Activated CD8-positive, alpha-beta memory T cell treated with anti-CD3 and anti-CD28 coated beads, Interleukin-2, amount 50 U/mL, for 24 hours (primary cell): ENCODE measurements around the gene SHC3.
"Not testable (repeated sequence)": the region's sequence is repeated elsewhere in the genome, so short reads cannot be mapped to it uniquely, and the experiment has no call there.

Source experiments
- DNase-seq: peaks from one replicate; pipeline ENCODE4 v3.0.0-alpha.2; 2020; ENCODE audit errors: extremely low read depth

Gene SHC3, protein sequence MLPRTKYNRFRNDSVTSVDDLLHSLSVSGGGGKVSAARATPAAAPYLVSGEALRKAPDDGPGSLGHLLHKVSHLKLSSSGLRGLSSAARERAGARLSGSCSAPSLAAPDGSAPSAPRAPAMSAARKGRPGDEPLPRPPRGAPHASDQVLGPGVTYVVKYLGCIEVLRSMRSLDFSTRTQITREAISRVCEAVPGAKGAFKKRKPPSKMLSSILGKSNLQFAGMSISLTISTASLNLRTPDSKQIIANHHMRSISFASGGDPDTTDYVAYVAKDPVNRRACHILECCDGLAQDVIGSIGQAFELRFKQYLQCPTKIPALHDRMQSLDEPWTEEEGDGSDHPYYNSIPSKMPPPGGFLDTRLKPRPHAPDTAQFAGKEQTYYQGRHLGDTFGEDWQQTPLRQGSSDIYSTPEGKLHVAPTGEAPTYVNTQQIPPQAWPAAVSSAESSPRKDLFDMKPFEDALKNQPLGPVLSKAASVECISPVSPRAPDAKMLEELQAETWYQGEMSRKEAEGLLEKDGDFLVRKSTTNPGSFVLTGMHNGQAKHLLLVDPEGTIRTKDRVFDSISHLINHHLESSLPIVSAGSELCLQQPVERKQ

DNA sequence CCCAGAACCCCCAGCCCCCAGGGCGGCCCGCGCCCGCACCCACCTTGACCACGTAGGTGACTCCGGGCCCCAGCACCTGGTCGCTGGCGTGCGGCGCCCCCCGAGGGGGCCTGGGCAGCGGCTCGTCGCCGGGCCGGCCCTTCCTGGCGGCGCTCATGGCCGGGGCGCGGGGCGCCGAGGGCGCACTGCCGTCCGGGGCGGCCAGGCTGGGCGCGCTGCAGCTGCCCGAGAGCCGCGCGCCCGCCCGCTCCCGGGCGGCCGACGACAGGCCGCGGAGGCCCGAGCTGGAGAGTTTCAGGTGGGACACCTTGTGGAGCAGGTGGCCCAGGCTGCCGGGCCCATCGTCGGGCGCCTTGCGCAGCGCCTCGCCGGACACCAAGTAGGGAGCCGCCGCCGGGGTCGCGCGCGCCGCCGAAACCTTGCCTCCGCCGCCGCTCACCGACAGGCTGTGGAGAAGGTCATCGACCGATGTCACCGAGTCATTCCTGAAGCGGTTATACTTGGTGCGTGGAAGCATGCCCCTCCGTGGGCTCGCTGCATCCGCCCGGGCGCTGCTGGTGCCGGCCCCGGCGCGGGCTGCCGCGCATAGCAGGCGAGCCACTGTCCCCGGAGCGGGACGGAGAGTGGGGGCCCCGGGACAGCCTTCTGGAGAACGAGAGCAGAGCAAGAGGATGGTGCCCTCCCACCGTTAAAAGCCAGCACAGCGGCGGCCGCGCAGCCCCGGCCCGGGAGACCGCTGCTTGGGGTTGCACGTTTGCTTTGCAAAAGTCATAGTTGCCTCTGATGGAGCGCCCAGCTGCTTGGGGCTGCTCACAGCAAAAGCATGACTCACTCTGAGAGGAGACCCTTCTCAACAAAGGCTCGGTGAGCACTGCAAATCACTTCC, at the start of gene SHC3:
Gene SHC3, minus strand, starts transcription at position 875 of the 886 bp plus-strand sequence. Its CDS starts 358 bp downstream, at position 517.
- DNase-seq = no peak

DNA sequence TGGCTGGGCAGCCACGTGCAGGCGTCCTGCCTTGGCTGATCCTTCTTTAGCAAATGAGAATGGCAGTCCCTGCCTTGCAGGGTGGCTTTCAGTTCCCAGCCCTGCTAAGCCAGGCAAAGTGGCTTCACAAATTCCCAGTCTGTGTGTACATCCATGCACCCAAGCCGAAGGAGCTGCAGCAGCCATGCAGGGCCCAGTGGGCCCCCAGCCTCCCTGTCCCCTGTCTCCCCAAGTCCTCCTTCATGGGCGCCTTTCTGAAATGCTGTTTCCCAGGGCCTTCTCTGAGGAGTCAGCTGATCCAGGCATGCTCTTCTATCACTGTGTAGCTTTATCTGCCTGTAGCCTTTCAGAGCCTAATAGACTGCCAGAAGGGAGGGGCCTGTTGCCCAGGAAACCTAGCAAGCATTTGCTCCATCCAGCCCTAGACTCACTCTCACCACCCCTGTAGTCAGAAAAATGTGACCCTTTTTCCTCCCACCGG, 47.4 kb upstream of the SHC3 start:
- DNase-seq = no peak

DNA sequence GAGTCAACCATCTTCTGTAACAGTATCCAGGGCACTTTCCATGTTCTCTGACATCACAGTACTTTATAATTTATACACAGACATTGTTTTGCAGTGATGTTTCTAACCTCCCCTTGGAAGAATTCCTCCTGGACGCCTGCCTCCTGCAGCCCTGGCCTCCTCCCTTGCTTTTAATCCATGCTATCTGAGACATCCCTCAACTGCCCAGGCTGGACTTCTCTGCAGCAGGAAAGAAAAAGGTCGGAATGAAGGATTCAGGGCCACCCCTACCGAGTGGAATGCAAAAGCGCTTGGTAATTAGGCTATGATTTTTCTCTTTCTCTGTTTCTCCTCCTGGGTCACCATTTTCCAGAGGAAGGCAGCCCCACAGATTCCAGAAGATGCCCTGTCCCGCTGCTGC, 47.0 kb upstream of the SHC3 start:
- DNase-seq = no peak

DNA sequence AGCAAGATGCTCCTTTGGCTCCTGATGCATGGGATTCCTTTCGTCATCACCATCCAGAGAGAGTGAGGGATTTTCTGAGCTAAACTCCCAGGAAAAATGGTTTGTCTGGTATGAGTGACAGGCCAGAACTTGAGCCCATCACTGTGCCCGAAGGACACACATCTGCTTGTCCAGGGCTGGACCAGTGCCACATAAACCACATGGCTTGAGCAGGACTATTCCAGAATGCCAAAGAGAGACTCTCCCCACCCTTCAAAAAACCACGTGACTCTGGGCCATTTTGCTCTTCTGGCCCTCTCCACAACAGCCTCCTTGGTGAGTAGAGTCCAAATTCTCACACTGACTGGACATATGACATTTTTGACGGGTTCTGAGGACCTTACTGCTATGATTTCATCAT, 46.4 kb upstream of the SHC3 start:
- no peak for DNase-seq

DNA sequence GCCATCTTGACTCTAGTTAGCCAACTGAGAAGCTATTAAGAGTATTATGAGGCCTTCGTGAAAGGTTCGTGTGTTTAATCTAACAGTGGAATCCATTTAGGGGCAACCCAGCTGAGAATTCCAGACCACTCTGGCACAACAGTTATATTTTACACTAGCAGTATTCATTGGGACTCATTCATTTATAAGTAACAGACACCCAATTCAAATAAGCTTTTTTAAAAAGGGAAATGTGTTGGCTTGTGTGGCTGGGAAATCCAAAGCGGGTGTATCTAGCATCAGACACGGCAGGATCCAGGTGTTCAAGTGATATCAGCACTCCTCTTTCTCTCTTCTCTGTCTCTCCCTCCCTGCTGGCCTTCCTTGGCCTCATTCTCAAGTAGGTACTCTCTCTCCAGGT, 46.0 kb upstream of the SHC3 start:
- no peak for DNase-seq

DNA sequence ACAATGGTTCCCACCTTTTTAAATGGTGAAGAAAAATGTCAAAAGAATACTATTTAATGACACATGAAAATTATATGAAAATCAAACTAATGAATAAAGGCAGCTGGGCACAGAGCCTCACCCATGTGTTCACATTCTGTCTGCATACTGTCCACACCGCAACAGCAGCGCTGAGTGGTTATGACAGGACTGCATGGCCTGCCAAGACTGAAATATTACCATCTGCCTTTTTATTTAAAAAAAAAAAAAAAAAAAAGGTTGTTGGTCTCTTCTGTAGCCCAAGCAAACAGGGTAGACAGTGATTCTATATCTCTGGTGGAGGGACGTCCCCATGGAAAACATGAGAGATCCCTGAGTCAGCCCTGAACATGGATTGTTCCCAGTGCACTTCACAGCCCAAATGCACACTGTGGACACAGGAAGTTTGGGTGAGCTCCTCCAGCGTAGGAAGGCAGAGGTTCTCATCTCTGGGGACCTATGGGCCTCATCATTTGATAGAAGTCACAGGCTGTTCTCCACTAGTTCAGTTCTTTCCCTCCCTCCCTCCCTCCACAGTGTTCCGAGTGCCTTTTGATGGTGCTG, 44.9 kb upstream of the SHC3 start:
- DNase-seq = no peak

DNA sequence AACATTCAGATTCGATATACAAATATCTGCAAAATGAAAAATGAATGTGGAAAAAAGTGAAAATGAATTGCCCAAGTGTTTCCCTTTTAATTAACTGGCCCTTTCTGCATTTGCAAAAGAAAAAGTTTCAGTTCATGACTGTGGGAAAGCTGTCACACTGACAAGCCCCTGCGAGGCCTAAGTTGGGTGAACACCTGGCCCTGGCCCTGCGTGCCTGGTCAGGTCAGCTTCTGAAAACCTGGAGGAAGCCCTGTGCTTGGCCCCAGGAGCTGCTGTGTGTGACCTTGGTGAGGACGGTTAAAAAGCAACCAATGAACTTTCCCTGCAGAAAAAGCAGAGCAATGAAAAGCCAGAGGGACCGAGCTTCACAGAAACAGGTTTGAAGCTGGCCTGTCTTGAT, 41.0 kb upstream of the SHC3 start:
- DNase-seq = no peak

DNA sequence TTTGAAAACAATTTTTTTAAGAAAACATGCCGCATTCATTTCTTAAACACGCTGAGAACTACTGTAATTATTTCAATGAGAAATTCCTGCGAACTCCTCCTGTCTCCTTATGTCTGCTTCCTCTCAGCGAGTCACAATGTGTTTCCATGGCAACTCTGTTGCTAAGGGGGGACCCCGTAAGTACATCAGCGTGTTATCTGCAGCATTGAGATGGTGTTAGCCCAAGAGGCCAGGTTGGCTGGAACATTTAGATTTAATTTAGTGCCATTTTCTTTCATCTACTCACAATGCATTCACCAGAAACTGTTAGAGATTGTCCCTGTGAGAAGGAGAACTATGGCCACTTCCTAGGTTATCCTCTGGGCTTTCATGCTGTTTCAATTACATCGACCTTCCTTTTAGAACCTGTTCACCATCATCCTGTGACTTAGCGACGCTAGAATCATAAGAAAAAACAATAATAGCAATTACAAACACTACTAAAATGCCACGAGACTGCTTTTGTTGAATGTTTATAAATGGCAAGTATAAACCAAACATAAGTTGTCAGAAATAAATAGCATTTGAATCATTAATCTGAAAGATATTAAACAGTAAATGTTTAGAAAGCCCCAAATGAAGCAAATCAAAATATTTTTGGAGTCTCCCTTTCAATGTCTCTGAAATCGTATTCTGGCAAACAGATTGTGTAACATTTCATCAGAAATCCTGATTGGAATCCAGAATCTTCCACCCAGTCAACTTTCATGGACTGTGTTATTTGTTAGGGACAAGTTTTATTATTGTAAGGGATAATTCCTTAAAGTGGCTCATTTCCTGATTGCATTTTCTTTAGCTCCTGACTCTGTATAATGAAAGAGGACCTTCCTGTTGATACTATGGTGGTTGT, 39.7 kb upstream of the SHC3 start:
- DNase-seq = no peak

DNA sequence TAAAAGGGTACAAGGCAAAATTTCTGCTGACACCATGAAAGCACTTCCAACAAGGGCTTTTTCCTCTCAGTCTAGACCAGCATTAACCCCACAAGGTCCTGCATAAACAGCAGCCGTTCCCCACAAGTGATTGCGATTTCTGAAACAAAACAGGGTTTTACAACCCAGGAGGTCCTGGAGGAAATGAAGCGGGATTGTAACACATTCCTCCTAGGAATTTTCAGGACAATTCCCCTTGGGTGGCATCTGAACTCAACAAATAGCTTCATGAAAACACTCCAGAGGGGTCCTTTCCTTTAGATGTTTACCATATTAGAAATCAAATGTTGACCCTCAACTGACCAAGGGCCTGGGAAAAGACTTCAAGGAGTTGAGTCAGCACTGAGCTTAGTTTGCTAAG, 36.7 kb upstream of the SHC3 start:
- no peak for DNase-seq

DNA sequence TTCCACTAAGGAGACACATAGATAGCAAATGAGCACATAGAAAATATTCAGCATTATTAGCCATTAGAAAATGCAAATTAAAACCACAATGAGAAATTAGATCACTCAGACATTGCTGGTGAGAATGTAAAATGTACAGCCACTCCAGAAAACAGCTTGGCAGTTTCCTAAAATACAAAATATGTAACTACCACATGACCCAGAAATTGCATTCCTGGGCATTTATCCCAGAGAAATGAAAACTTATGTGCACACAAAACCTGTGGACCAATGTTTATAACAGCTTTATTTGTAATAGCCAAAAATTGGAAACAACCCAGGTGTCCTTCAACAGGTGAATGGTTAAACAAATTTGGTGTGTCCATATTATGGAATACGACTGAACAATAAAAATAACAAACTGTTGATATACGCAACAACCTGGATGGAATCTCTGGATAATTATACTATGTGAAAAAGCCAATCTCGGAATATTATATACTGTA, 34.8 kb upstream of the SHC3 start:
- no peak for DNase-seq

DNA sequence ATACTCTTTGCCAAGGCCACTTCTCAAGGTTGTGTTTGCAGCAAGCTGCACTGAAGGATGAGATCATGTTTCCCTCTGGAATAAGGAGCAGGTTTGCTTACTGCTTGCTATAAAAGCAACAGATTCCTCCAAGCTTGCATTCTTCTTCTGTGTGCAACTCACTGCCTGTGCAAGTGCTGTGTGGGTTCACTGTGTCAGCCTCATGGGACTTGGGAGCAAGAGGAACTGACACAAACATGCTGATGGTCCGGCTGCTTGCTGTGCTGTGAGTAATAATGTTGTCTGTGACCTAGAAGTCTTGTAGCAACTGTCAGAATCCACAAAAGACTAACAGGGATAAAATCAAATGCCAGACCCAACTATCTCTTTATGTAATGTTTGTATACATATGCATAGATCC, 33.6 kb upstream of the SHC3 start:
- DNase-seq = no peak

DNA sequence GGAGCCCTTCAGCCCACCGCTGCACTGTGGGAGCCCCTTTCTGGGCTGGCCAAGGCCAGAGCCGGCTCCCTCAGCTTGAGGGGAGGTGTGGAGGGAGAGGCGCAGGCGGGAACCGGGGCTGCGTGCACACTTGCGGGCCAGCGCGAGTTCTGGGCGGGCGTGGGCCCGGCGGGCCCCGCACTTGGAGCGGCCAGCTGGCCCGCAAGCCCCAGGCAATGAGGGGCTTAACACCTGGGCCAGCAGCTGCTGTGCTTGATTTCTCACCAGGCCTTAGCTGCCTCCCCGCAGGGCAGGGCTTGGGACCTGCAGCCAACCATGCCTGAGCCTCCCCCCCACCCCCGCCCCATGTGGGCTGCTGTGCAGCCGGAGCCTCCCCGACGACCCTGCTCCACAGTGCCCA, 30.7 kb upstream of the SHC3 start:
- DNase-seq = not testable (repeated sequence)

DNA sequence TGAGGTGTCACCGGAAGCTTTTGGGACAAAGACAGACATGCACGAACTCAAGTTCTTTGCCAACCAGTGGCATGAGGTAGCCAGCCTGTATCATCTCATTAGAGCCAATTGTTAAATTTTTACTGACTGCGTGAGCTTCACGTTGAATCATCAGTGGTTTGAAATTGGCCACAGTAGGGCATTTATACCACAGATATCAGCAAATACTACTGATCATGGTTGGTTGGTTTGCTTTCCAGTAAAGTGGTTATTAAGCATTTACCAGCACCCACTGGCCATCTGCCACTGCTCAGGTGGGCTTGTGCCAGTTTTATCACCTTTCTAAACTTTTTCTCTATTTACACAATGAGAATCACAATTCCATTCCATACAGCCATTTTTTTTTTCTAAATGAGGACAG, 28.4 kb upstream of the SHC3 start:
- DNase-seq = no peak

DNA sequence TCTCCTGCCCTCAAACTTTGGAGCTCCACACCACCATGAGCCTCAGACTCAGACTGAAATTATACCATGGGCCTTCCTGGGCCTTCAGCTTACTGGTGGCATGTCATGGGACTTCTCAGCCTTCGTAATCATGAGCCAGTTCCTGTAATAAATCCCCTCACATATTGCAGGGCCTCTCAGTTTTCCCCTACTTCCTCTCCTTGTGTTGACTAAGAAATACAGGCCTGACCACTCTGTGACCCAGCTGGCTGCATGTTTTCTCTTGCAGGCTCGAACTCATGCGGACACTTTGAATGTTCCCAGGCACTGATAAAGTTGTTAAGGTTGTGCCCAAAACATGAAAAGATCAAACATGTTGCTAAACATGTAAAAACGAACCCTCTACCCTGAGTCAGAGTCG, 26.2 kb upstream of the SHC3 start:
- no peak for DNase-seq

DNA sequence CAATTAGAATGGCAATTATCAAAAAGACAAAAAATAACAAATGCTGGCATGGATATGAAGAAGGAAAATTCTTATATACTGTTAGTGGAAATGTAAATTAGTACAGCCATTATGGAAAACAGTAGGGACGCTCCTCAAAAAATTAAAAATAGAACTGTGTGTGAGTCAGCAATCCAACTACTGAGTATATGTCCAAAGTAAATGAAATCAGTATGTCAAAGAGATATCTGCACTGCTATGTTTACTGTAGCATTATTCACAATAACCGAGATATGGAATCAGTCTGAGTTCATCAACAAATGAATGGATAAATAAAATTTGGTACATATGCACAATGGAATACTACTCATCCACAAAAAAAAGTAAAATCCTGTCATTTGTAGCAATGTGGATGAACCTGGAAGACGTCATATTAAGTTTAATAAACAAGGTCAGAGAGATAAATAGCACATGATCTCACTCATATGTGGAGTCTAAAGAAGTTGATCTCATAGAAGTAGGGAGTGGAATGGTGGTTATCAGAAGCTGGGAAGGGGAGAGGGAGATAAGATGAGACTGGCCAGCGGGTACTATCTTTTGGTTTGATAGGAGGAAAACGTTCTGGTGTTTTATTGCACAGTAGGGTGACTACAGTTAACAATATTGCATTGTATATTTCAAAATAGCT, 16.6 kb upstream of the SHC3 start:
- no peak for DNase-seq

DNA sequence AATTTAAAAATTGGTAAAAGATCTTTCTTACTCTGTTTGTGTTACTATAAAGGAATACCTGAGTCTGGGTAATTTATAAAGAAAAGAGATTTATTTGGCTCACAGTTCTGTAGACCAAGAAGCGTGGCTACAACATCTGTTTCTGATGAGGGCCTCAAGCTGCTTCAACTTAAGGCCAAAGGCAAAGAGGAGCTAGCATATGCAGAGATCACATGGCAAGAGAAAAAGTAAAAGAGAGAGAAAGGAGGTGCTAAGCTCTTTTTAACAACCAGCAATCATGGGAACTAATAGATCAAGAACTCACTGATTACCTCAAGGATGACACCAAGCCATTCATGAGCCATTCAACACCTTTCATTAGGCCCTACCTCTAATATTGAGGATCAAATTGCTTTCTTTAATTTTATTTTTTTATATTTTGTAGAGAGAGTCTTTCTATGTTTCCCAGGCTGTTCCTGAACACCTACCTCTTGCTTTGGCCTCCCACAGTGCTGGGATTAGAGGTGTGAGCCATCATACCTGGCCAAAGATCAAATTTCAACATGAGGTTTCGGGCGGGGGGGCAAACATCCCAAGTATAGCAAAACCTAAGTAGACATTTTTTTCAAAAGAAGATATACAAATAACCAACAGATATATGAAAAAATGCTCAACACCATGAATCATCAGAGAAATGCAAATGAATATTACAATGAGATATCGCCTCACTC, 16.0 kb upstream of the SHC3 start:
- DNase-seq = no peak

DNA sequence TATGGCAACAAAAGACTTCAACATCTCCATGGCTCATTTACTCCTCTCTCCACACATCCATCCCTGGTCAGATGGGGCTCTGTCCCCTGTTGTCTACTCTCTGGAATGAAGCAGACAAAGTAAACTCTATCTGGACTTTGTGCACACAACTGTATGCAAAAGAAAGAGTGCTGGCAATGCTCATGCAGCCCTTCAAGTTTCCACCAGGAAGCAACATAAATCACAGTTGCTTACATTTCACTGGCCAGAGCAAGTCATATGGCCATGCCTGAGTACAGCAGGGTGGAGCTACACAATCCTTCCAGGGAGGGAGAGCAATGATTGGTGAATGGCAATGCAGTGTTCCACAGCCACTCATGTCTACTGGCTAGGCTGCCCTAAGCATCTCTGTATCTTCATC, 12.4 kb upstream of the SHC3 start:
- DNase-seq = no peak

DNA sequence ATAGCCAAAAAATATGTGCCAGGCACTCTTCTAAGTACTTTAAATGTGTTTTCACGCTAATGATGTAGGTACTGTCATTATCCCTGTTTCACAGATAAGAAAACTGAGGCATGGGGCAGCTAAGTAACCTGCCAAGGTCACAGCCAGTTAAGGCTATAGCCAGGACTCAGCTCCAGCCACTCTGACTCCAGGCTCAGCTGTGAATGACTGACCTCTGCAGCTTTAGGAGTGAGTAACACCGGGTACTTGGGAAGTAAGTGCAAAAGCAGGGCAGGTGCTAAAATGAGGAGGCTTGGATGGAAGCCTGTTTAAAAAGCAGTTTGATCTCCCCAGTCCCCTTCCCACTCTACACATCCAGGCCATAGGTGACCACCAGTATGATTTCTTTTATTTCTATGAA, 10.6 kb upstream of the SHC3 start:
- no peak for DNase-seq

DNA sequence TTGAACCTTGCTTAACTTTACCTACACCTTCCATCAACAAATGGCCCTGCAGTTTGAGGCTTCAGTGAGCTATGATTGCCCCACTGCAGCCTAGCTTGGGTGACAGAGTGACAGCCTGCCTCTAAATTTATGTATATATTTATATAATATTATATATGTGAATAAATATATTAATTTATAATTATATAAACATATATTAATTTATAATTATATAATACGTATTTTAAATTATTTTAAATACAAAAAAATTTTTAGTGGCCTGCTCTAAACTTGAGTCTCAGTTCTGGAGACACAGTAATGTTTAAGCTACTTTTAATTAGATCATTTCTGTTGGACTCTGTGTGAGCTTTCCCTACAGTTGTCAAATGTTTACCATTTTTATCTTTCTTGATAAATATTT, 9.3 kb upstream of the SHC3 start:
- no peak for DNase-seq

DNA sequence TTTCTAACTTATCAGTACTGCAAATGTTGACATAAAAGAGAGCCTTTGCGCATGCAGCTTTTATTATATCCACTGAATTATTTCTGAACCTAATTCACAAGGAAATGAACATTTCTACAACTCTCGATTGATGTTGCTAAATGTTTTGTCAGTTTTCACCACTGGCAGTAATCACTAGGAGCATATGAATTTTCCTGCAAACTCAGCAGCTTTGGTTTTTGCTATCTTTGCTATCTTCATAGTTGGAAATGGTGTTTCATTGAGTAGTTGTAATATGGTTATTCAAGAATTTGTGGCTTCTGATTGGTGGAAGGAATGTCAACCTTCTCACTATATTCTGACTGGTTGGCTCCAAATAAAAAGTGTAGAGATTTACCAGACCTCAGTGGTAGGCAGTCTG, 8.9 kb upstream of the SHC3 start:
- no peak for DNase-seq
